CD4-positive, alpha-beta T cell treated with Interleukin-6 at 100 ng/mL for 8 hours (primary cell): ENCODE measurements around the gene SLAMF9.
A peak's percentile ranks its signal among the peaks of the same experiment; 100 is the strongest.

Experiments used
- DNase-seq: peaks from one replicate; pipeline ENCODE4 v3.0.0-alpha.2; 2020; ENCODE audit warnings: mixed read lengths, low spot score

Gene SLAMF9

GRCh38 chr1:159945483-159946241 is 8.4 kb downstream of the SLAMF9 start, which contains the start of gene IGSF9:
IGSF9 (minus strand) TSS chr1:159945613; CDS start chr1:159943454, 2,159 bp downstream.
- DNase-seq = peak; percentile 73

DNA sequence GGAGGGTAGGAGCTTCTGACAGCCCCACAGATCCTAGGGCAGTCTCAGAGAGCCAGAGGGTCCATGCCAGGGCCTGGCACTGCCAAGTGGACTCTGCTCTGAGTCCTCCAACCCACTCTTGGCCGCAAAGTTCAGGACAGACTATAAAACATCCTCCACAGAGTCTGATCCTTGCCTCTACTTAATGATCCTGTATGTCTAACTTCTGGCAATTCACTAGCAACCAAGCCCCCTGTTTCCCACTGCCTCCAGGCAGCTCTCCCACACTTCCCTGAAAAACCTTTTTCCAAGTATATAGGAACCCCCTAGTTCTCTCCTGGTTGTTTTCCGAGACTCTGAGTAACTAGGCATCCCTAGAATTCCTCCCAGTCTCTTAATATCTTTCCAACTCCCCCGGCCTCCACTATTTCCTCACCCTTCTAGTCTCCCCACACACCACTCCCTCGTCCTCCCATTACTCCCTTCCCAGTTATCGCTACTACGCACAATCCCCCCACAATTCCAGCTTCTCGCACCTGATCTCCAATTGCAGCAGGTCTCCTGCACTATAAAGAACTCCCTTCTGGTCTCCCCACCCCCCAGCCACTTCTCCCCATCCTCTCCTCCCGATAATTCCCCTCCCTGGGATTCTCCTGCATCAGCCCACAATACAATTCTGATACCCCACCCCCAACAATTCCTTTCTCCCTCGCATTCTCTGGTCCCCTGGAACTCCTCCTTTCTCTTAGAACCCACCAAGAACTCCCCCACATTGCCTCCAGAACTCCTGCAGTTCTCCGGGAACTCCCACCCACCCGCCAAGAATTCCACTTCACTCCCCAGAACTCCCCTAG is 9.2 kb downstream of the SLAMF9 start:
- DNase-seq = no peak

- DNase-seq = no peak
Measured at GRCh38 chr1:159943908-159944622, 10.0 kb downstream of the SLAMF9 start.

DNA sequence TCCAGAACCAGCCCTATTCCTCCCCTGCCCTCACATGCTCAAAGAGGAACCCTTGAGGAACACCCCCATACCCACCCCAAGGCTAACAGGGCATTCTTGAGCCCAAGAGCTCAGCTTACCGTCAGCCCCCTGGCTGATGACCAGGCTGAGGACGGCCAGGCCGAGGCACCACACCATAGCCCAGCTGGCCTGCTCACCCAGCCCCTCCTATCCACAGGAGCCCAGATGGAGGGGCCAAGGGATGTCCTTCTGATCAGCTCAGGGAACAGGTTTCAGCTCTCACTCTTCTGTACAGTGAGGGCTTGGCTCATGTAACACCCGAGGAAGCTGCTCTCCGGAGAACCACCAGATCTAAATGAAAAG is 10.8 kb downstream of the SLAMF9 start:
- DNase-seq = no peak

DNA sequence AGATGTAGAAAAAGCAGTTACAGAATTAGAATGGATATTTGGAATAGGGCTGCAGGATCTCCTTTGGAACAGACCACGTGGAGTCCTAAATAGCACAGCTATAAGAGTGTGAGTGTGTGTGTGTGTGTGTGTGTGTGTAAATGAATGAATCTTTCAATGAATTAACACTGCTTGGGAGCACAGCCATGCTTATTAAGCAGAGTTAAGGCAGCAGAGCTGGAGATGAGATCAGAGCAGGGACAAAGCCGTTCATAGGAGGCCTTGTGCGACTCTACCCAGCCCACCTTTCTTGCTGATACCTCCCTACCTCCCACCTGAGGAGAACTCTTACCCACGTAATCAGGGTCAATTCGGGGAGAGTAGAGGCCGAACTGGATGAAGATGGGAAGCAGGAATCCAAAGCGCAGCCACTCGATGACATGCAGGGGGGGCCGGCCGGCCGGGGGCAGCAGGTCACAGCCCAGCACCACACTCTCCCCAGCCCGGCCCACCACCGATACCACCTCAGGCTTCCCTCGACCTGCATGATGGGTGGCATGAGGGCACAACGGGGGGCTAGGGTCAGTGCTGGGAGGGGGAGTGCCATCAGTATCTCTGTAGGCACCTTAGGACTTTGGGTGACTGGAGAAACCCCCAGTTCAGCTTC is 11.3 kb downstream of the SLAMF9 start:
- DNase-seq = no peak

GRCh38 chr1:159941591-159942560 is 12.2 kb downstream of the SLAMF9 start:
- no peak for DNase-seq

- DNase-seq = no peak
Measured at GRCh38 chr1:159941141-159941540, 12.9 kb downstream of the SLAMF9 start.

DNA sequence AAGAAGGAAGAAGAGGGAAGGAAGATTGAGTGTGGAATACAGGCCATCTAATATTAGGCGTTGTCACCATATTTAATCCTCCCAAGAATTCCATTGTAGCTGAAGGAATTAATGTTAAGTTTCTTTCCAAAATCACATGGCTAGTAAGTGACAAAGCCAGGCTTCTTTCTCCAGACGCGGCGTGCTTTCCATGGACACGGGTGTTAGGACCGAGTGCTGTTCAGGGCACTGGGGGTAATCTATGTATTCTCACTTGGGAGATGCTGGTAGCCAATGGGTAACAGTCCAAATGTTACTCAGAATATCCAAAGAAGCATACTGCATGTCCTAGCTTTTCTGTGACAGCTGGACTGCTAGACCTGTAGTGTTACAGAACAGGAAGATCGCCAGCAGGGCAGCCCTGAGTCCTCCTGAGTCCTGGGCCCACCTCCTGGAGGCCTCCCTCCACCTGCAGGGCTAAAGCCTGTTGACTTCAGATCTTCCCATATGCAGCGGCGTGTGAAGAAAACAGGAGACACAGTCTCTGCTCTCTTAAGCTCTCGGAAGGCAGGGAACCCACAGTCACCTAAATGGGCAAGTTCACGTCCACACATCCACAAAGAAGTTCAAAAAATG is 13.9 kb downstream of the SLAMF9 start:
- no peak for DNase-seq

DNA sequence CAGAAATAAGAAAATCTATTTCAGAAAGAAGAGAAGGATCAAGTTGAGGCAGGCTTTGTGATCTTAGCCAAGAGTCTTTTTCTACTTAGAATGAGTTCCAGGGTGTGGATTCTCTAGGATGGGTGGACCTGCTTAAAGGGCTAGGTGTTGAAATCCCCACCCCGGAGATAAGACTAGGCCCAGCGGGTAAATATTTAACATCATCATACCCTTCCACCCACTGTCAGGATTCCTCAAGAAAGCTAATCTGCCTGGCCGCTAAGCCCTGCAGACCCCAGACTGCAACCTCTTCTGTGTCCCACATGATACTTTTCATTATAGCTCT is 14.4 kb downstream of the SLAMF9 start:
- no peak for DNase-seq

DNA sequence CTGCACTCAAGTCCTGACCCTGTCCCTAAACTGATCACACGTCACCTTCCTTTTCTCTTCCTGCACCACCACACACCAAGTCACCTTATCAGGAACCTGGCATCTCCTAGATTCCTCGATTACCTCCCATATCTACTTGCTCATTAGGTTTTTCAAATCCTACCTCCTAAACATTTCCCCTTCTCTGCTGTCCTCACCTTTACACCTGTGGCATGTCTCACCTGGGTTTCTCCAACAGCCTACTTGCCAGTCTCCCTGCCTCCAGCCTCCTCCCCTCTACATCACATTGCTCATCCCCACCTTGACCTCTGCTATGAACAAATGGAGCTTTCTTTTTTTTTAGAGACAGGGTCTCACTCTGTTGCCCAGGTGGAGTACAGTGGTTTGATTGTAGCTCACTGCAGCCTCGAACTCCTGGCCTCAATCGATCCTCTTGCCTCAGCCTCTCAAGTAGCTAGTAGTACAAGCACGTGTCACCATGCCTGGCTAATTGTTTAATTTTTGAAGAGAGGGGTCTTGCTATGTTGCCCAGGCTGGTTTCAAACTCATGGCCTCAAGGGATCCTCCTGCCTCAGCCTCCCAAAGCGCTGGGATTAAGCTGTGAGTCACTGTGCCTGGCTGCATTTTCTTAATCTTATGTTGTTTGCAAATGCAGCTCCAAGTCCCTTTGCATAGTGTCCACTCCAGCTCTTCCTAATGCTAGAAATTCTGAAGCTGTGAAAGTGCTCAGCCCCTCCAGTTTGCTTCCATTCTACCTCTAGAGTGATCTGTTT is 14.9 kb downstream of the SLAMF9 start:
- DNase-seq = no peak

DNA sequence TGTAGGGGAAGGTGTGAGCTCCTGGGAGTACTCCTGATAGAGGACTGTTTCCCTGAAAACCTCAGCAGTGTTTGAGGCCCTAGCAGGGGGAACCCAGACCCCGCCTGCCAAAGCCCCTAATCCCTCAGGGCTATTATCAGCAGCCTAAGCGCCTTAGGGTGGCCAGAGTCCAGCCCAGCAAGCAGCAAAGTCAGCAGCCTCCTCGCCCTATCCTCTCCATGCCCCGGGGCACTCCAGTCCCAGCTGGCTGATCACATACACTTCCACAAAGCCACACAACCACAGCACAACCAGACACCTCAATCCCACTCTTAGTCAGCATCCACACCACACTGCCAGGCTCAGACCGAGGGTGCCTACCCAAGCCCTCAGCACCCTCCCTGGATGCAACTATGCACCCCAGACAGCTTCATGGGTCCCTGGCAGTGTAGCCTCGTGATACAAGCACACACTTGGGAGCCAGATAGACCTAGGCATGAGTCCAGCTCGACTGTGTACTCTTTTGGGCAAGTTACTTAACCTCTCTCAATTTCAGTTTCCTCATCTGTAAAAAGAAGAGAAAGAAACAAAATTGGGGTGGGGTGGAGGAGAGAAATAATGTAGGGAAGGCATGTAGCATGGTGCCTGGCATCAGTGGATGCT is 15.7 kb downstream of the SLAMF9 start:
- no peak for DNase-seq

DNA sequence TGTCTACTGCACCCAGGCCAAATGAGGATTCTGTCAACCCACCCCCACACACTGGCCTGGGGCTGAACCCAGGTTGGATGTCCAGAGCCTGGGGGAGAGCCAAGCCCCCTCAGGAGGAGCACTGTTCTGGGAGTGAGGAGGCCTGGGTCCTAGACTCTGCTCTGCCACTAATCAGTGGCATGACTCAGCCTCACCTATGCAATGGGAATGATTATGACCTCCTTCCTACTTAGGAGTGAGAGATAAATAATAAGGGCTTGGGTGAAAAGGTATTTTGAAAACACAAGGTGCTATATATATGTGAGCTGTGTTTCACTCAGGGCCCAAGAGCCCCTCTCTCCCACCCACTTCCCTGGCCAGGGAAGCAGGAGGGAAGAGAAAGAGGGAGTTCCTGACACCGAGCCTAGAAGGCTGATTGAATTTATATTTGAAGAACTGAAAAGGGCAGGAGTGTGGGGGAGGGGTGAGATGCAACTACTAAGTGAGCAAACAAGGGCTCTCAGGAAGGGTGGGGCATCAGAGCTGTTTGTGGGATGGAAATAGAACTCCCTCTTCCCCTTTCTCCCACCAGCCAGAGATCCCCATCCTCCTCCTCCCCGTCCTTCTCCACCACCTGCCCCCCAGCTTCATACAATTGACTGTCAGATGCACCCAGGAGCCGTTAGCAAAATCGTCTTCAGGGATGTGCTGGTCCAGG is 16.8 kb downstream of the SLAMF9 start:
- DNase-seq = no peak

DNA sequence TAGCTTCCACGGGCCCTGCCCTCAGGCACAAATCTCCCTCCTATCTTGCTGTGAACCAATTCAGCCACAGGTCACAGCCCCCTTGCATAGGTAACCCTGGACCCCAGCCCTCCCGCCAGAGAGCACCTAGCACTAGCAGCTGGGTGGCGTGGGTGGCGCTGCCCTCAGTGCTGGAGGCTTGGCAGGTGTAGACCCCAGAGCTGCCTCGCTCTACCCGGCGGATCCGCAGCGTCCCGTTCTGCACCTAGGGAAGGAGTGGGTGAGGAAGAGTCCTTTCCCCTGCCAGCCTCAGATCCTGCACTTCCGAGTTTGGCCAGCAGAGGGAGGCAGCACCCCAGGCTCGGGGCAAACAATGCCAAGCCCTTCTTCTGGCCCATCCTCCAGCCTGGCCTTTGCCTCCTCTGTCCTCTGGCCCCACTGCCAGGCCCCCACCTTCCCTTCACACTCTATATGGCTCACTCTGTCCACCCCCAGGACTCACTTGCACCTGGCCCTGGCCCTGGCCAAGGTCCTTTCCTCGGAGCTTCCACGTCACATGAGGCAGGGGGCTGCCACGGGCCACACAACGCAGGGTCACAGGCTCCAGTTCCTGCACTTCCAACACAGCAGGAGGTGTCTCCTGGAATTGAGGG is 17.6 kb downstream of the SLAMF9 start:
- DNase-seq = peak; percentile 76

DNA sequence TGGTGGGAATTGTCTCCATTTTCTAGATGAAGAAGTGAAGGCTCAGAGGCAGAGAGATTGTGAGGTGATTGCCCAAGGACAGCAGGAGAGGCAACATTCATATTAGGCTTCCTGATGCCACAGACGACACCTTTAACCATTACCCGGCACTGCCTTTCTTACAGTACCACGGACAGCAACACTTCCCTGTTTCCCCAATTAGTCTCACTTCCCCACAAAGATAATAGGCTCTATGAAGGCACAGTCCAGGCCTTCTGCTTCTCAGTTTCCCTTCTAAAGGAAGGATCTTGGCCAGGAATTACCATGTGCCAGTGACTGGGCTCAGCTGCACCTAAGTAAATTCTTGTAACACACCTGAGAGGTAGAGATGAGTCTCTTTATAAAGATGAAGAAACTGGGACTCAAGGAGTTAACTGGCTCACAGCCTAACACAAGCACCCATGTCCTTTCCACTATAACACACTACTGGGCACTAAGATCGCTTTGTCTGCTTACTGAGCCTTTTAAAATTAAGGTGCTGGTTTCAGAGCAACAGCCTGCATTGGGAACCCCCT is 18.2 kb downstream of the SLAMF9 start:
- no peak for DNase-seq

DNA sequence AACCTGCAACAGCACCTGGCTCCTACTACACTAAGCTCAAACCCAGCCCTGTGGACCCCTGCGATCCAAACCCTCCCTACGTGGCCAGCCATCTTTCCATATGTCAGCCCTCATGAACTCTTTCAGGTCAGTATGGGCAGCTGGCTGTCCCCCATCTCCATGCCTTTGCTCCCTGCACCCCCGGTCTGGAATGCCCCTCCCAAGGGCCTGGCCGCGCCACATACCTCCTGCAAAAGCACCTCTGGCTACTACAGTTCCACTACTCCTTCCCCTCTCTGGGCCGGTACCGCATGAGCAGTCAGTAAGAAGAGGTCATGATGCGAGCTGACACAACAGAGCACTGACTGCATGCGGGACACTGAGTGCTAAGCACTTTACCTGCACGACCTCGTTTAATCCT is 18.7 kb downstream of the SLAMF9 start:
- DNase-seq = no peak

DNA sequence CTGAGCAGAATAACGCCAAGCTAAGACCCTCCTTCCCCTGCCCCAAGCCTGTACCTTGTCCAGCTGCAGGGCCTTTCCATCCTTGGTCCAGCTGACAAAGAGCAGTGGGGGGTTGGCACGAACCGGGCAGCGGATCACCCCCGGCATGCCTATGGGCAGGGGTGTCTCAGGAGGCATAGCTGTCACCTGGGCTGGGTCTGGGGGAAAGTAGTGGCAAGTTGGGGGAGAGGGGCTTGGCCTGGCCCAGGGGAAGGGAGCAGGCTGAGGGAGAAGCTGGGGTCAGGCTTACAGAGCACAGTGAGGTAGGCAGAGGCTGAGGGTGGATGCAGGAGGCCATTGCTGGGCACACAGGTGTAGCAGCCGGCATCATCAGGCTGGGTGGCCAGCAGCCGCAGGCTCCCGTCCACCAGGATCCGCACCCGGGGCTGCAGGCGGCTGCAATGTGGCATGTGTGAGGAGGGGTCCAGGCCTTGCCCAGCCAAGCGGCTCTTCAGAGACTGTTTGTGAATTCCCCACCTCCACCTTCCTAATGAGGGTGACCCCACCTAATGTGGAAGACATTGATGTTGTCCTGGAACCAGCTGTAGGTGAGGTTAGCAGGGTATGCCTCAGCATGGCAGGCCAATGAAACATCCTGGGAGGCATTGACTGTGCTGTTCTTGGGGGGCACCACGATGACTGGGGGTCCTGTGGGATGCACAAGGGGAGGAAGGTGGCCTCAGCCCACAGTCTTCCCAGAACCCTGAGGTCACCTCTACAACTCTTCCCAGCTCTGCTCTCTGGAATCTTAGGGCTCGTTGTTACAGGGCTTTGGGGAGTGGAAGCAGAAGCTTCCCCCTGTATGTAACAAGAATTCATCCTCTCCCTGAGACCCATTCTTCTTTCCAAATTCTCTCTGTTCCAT is 19.6 kb downstream of the SLAMF9 start:
- no peak for DNase-seq

DNA sequence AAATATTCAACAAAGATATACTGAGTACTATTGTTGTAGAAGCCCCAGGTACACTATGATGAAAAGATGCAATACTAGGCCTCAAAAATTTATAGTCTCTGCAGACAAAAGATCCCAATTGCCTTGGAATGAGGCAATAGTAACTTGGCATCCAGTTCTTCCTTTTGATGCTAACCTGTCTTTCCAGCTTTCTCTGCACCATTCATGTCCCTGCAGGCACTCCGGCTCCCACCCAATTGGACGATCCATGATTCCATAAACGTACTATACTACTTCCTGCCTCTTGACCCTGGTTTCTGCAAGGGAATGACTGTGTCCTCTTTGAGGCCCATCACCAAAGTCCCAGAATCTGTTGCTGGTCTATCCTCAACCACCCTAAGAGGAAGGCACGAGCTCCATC is 20.7 kb downstream of the SLAMF9 start:
- no peak for DNase-seq
